Bone marrow (tissue), 2 donors: ENCODE data around the gene ROBO1.
"Not testable (repeated sequence)": the region's sequence is repeated elsewhere in the genome, so short reads cannot be mapped to it uniquely, and the experiment has no call there.

Experiments
- DNase-seq, 2 donors: peaks; one replicate each; lab custom pipeline; 2025; lab: John Stamatoyannopoulos, UW

ROBO1 gene

GRCh38 chr3:79551997-79552396, 215.8 kb downstream of the ROBO1 start:
- no peak for DNase-seq

GRCh38 chr3:79551321-79551892, 216.4 kb downstream of the ROBO1 start:
- no peak for DNase-seq

GRCh38 chr3:79543218-79543982, 224.4 kb downstream of the ROBO1 start:
- no peak for DNase-seq

- DNase-seq = no peak
These were observed 233.1 kb downstream of the ROBO1 start for GRCh38 chr3:79534727-79535126.

GRCh38 chr3:79531566-79532295, 236.1 kb downstream of the ROBO1 start:
- DNase-seq = no peak

GRCh38 chr3:79521221-79521848, 246.5 kb downstream of the ROBO1 start:
- no peak for DNase-seq

GRCh38 chr3:79517766-79518413, 249.9 kb downstream of the ROBO1 start:
- DNase-seq = no peak

- DNase-seq = no peak
These were observed 251.0 kb downstream of the ROBO1 start for GRCh38 chr3:79516795-79517194.

GRCh38 chr3:79515072-79515471, 252.7 kb downstream of the ROBO1 start:
- DNase-seq = no peak

GRCh38 chr3:79514069-79514468, 253.7 kb downstream of the ROBO1 start:
- no peak for DNase-seq

- no peak for DNase-seq
These were observed 261.0 kb downstream of the ROBO1 start for GRCh38 chr3:79506751-79507150.

GRCh38 chr3:79502216-79502681, 265.5 kb downstream of the ROBO1 start:
- DNase-seq = not testable (repeated sequence)

GRCh38 chr3:79497447-79498111, 270.2 kb downstream of the ROBO1 start:
- DNase-seq = no peak

- DNase-seq = no peak
These were observed 276.7 kb downstream of the ROBO1 start for GRCh38 chr3:79491029-79491641.

GRCh38 chr3:79490165-79491028, 277.4 kb downstream of the ROBO1 start:
- no peak for DNase-seq

- DNase-seq = no peak
These were observed 279.4 kb downstream of the ROBO1 start for GRCh38 chr3:79488407-79488806.

GRCh38 chr3:79480746-79481145, 287.1 kb downstream of the ROBO1 start:
- no peak for DNase-seq

GRCh38 chr3:79478620-79479019, 289.2 kb downstream of the ROBO1 start:
- no peak for DNase-seq

- no peak for DNase-seq
These were observed 290.6 kb downstream of the ROBO1 start for GRCh38 chr3:79477242-79477641.

GRCh38 chr3:79473993-79474392, 293.8 kb downstream of the ROBO1 start:
- DNase-seq = no peak
